Measurements from ENCODE around the gene MIER3. TPM values are rescaled to one million over a fixed set of nuclear protein-coding genes. Genes with fewer than 3 reads are reported as not detected.

The MIER3 gene
- total and polyA plus RNA-seq, 9 of the 15 experiments (the other 6 are each of a cell fraction or from before 2014, with no cell fraction given): 4.1 to 29.3 (median 13.0) TPM

- TF ChIP-seq, protein P1, sequence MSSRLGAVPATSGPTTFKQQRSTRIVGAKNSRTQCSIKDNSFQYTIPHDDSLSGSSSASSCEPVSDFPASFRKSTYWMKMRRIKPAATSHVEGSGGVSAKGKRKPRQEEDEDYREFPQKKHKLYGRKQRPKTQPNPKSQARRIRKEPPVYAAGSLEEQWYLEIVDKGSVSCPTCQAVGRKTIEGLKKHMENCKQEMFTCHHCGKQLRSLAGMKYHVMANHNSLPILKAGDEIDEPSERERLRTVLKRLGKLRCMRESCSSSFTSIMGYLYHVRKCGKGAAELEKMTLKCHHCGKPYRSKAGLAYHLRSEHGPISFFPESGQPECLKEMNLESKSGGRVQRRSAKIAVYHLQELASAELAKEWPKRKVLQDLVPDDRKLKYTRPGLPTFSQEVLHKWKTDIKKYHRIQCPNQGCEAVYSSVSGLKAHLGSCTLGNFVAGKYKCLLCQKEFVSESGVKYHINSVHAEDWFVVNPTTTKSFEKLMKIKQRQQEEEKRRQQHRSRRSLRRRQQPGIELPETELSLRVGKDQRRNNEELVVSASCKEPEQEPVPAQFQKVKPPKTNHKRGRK (tag; IDR thresholded peaks at IDR 0.05): no peak
- TF ChIP-seq NBN (IDR thresholded peaks at IDR 0.05; ENCODE audit: low read depth) (no peak), GTF2F1 (IDR thresholded peaks at IDR 0.05; ENCODE audit: low read depth, low read length) (peak; percentile 84), ZNF134 (CRISPR knock-in tag; conservative IDR thresholded peaks at IDR 0.05) (no peak), ZC3H8 (IDR thresholded peaks at IDR 0.05) (no peak), NCOA4 (IDR thresholded peaks at IDR 0.05; ENCODE audit: partially characterized antibody) (no peak), ZFX (CRISPR knock-in tag; IDR thresholded peaks at IDR 0.05) (peak; percentile 95), SETDB1 (IDR thresholded peaks at IDR 0.05; ENCODE audit: low read length) (no peak), TFAM (CRISPR knock-in tag; conservative IDR thresholded peaks at IDR 0.05) (no peak), CLOCK (CRISPR knock-in tag; IDR thresholded peaks at IDR 0.05; ENCODE audit: borderline replicate concordance) (no peak), ETS1 (conservative IDR thresholded peaks at IDR 0.05; ENCODE audit: control insufficient read depth, low read depth, low read length) (peak; percentile 23), MYBL2 (IDR thresholded peaks at IDR 0.05; ENCODE audit: low read depth) (no peak), MYBL2 (CRISPR knock-in tag; IDR thresholded peaks at IDR 0.05; ENCODE audit: borderline replicate concordance) (no peak)
- TF ChIP-seq, protein P2, sequence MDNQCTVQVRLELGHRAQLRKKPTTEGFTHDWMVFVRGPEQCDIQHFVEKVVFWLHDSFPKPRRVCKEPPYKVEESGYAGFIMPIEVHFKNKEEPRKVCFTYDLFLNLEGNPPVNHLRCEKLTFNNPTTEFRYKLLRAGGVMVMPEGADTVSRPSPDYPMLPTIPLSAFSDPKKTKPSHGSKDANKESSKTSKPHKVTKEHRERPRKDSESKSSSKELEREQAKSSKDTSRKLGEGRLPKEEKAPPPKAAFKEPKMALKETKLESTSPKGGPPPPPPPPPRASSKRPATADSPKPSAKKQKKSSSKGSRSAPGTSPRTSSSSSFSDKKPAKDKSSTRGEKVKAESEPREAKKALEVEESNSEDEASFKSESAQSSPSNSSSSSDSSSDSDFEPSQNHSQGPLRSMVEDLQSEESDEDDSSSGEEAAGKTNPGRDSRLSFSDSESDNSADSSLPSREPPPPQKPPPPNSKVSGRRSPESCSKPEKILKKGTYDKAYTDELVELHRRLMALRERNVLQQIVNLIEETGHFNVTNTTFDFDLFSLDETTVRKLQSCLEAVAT (IDR thresholded peaks at IDR 0.05): no peak
- TF ChIP-seq, protein P3, sequence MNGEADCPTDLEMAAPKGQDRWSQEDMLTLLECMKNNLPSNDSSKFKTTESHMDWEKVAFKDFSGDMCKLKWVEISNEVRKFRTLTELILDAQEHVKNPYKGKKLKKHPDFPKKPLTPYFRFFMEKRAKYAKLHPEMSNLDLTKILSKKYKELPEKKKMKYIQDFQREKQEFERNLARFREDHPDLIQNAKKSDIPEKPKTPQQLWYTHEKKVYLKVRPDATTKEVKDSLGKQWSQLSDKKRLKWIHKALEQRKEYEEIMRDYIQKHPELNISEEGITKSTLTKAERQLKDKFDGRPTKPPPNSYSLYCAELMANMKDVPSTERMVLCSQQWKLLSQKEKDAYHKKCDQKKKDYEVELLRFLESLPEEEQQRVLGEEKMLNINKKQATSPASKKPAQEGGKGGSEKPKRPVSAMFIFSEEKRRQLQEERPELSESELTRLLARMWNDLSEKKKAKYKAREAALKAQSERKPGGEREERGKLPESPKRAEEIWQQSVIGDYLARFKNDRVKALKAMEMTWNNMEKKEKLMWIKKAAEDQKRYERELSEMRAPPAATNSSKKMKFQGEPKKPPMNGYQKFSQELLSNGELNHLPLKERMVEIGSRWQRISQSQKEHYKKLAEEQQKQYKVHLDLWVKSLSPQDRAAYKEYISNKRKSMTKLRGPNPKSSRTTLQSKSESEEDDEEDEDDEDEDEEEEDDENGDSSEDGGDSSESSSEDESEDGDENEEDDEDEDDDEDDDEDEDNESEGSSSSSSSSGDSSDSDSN (IDR thresholded peaks at IDR 0.05; ENCODE audit: borderline replicate concordance in 1 of 2, low read depth in 2 of 2, low read length in 2 of 2): peak; percentile 11 to 61; a peak in 1 of 4 replicates
Observed at GRCh38 chr5:56909294-56910209, 42.4 kb downstream of the MIER3 start, which contains the start of gene SETD9 (continued).
